ENCODE data around the gene WNT7A.

WNT7A gene

DNA sequence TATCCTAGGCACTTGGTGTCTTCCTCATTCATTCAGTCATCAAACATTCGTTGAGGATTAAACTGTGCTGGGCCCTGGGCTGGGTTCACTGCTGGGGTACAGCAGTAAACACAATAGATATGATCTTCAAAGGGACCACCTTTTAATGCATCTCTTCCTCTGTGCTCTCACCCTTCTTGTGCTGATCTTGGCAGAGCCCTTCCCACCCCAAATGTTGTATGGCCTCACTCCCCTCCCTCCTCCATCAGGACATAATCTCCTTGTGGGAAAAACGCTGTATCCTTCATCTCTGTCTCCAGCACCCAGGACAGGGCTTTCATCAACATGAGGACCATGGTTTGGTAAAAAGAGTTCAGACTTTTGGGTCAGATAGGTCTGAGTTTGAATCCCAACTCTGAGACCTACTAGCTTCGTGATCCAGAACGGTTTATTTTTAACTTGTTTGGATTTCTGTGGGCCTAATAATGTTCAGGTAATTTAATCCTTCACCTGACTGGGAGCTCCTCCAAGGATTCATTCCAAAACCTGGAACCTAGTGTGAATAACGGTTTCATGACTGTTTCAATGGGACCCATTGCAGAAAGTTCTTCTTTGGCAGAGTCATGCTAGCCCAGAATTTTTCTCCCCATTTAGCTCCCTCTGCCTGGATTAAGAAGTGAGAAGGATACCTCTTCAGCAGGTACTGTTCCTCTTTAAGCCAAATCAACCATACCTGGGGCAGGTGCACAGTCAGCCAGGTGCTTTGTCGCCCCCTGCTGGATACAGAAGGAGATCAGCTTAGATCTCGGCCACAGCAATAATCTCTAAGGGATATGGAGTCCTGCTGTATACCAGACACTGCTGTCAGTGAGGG, 5.2 kb upstream of the WNT7A start:
- no peak for DNase-seq (ENCODE audit: low read depth)

DNA sequence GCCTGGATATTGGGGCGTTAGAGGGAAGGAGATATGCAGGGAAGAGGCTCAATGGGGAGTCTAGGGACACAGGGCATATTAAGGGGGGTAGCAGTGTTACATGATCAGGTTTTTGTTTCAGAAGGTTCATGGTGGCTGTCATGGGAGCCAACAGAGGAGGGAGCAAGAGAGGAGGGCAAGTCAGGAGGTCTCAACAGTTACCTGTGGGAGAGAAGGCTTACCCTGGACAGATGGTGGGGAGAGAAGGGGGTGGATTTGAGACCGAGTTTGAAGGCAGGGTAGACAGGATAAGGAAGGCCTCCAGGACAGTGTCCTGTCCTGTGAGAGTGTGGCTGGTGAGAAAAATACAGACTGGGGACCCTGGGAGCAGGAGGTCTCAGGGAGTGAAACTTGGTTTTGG, 3.8 kb upstream of the WNT7A start:
- no peak for DNase-seq (ENCODE audit: low read depth)

DNA sequence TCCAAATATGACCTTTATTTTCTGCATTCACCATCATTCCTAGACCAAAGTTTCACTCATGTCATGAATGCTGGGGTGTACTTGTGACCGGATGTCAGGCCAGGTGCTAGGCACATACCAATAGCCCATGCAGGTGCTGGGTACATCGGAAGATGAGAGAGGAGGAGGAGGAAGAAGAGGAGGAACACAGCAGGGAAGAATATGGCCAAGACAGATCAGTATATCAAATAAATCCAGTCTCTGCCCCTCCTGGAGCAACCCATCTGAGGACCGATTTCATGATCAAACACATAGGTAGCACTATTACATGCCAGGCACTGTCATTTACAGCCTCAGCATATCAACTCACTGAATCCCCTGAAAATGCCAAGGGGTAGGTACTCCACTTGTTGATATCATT, 3.0 kb upstream of the WNT7A start:
- DNase-seq (ENCODE audit: low read depth): no peak

DNA sequence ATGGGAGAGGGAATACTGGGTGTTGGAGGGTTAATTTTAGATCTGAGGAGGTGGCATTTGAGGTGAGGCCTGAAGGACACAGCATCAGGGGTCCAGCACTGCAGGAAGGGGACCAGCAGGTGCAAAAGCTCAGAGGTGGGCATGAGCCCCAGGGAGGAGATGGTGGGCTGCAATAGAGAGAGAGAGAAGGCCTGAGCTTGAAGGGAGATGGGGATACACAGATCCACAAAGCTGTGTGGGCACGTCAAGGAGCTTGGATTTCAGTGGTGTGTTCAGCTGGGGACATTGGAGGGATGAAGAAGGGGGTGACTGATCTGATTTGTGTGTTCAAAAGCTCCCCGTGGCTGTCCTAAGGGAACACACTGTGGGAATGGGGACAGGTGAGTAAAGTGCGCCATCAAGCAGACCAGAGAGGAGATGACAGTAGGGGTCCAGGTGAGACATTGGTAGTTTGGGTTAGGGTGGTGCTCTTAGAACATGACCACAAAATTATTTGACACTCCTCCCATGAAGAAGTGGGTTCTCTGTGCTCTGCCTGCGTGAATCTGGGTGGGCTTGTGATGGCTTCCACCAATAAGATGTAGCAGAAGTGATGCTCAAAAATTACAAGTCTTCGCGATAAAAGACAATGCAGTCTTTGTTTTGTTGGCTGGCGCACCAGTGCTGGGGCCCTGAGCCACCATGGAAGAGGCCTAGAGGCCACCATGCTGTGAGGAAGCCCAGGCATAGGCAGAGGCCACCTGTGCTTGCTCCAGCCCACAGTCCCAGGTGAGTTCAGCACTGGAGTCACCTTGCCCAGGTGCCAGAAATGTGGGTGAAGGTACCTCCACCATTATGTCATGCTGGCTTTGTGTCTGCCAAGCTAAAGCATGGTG, 1.9 kb upstream of the WNT7A start:
- DNase-seq (ENCODE audit: low read depth): no peak

DNA sequence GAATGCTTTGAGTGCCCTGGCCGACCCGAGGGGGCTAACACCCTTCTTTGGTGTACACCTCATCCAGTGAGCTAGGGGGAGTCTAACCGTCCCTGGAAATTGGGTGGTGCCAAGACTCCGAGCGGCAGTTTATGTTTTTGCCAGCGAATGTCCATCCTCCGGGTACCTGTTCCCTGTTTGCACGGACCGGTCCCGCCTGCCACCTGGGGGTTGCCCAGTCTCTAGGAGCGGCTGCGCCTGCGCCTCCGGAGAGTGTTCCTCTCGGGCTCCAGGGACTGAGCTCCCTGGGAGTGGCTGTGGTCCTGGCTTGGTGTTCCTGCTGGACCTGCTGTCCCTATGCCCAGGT, 913 bp upstream of the WNT7A start:
- DNase-seq (ENCODE audit: low read depth): no peak

DNA sequence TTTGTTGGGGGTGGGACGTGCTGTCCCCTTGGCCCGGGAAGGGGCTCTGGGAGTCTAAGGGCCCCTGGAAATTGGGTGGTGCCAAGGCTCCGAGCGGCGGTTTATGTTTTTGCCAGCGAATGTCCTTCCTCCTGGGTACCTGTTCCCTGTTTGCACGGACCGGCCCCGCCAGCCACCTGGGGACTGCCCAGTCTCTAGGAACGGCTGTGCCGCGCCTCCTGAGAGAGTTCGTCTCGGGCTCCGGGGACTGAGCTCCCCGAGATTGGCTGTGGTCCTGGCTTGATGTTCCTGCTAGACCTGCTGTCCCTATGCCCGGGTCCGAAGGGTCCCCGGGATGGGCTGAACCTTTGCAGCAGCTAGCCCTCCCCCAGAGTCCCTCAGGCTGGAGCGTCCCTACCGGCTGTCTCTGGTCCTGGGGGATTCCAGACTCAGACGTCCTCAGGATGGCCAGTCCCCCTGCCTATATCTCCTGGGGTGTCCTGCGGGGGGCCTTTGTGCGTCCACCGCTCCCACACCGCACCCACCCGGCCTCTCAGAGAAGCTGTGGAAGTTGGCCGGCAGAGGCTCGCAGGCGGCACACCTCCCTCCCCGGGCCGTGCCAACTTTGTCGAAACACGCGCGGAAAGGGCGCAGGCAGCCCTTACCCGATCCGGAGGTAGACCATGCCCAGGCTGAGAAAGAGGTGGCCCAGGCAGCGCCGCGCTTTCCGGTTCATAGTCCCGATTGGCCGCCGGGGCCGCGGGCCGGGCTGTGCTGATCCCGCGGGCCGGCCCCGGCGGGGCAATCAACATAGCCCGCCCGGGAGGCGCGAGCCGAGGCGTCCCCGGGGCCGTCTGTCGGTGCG, 547 bp downstream of the WNT7A start:
- no peak for DNase-seq (ENCODE audit: low read depth)

DNA sequence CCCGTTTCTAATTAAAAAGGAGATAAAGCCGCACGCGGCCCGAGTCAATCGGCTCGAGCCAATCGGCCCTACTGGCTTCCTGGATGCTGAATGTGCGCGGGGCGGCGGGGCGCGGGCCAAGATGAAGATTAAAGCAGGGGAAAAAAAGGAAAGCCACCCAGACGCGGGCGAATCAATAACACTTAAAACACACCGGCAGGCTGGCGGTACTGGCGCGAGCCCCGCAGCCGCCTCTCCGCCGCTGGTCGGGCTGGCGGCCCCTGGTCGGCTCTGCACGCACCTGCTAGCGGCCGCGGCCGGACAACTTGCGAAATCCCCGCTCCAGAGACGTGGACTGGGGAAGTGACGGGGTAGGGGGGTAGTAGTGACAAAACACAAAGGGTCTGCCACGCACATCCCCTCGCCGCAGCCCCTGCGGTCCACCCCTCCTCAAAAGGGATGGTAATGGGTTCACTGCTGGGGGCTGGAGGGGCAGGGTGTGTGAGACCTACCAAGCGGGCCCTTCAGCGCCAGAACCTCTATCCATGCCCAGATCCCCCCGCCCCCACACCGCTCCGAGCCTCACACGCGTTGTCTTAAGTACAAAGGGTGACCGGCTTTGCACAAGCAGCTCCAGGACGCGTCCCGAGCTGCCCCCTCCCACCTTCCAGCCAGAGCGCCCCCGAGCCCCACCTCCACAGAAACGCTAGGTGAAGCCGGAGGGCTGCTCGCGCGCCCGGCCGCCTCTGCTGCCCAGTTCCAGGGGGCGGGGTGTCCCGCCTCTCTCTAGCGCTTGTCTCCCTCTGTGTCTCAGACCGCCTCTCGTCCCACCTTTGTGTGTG, 1.4 kb downstream of the WNT7A start:
- no peak for DNase-seq (ENCODE audit: low read depth)

DNA sequence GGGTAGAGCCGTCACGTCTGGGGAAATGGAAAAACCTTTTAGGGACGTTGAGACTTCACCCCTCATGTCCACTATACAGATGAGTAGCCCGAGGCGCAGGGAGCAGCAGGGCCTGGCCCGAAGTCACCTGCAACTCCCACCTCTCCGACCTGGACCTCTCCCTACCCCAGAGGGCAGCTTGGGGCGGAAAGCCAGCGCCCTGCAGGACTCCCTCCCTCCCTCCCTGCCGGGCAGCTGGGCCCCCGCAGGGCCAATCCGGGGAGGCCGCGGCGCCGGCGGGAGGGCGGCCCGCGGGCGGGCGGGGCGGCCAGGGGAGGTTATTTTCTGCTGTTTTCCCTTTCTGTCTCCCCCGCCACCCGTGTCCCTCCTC, 2.0 kb downstream of the WNT7A start:
- DNase-seq (ENCODE audit: low read depth): no peak

DNA sequence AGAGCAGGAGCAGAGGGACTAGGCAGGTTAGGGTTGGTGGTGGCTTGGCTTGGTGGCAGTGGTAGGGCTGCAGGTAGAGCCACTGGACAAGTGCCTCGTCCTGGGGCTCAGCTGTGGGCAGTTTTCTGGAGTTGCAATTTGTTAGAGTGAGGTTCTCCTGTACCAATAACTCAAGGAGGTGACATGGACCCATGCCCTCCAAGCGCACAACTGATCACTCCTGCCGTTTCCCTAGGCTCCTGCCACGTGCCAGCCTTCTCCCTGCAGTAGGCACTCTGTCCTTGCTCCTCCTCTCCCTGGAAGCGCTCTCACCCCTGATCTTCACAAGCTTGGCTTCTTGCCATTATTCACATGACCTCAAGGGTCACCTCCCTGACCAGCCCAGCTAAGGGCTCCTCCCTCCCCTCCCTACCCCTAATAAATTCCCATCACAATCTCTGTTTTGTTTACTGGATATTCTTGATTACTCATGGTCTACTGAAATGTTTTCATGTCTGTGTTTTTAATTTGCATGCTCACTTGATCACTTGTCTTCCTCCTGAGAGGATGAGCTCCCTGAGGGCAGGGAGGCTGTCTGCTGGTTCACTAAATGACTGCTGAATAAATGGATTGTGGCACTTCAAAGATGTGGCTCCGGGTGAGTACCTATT, 3.3 kb downstream of the WNT7A start:
- DNase-seq (ENCODE audit: low read depth): no peak

DNA sequence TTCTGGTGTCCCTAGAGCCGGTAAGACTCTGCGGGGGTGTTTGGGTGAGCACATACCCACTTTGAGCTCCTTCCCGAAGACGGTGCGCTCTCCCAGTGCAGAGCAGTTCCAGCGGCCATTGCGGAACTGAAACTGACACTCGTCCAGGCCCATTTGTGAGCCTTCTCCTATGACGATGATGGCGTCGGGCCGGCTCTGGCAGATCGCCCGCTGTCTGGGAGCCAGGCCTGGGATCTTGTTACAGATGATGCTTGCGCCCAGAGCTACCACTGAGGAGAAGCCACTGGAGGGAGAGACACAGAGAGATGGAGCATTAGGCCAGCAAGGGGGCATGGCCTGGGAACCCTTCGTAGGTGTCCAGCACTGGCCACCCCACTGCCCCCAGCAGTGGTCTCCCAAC, 5.0 kb downstream of the WNT7A start:
- DNase-seq (ENCODE audit: low read depth): no peak

DNA sequence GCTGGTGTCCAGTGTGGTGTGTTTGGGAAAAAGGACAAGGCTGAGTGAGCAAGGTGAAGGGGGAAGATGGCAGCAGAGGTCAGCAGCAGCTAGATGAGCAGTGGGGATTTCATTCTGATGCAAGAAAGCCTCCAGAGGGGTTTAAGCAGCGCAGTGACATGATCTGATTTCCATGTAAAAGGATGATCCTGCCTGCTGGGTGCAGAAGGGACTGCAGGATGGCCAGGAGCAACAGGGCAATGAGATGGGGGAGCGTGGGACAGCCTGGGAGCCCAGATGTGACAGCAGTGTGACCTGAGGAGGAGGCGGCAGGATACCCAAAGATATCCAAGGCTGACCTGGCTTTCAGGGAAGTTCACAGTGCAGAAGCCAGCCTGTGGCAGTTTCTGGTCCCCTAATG, 6.1 kb downstream of the WNT7A start:
- no peak for DNase-seq (ENCODE audit: low read depth)

DNA sequence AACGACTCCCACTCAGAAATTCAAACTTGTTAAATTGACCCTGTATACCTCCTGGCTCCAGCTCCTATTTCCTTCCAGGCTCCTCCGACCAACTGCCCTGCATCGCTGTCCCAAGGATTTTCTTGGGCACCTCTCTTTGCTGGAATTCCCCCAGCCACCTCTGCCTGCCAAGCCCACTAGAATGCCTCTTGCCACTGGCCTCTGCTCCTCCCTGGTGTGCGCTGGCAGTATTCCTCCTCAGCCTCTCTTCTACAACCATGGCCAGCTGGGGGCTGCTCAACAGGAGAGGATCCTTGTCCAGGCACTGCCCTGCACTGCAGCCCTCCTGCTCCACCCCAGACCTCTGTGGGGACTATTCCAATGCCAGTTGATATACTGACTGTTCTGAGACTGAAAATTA, 7.4 kb downstream of the WNT7A start:
- no peak for DNase-seq (ENCODE audit: low read depth)

DNA sequence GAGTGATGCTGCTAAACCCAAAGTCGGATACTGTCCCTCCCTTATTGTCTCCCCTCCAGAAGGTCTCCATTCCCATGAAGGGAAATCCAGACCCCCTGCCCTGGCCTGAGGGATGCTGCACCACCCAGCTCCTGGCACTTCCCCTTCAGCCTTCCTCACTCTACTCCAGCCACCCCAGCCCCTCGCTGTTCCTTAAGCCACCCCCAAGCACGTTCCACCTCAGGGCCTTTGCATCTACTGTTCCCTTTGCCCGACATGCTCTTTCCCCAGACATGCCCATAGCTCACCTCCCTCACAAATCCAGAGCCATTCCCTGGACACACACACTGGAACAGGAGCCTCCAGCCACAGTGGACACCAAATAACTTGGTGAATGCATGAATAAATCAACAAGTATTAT, 8.1 kb downstream of the WNT7A start:
- no peak for DNase-seq (ENCODE audit: low read depth)

DNA sequence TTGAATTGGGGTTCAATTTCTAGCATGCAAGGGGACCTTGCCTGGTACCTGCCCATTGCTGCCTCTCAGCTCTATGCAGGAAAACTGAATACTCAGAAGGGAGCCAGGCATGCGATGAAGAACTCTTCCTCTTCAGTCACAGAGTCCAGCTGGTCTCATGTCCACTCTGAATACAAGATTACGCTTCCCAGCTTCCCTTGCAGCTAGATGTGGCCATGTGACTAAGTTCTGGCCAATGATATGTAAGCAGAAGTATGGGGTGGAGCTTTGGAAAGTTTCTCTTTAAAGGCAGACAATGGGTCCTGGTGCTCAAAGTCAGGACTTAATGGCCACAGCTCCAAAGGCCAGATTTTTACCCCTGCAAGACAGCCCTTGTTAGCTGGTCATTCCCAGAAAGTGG, 9.0 kb downstream of the WNT7A start:
- no peak for DNase-seq (ENCODE audit: low read depth)

DNA sequence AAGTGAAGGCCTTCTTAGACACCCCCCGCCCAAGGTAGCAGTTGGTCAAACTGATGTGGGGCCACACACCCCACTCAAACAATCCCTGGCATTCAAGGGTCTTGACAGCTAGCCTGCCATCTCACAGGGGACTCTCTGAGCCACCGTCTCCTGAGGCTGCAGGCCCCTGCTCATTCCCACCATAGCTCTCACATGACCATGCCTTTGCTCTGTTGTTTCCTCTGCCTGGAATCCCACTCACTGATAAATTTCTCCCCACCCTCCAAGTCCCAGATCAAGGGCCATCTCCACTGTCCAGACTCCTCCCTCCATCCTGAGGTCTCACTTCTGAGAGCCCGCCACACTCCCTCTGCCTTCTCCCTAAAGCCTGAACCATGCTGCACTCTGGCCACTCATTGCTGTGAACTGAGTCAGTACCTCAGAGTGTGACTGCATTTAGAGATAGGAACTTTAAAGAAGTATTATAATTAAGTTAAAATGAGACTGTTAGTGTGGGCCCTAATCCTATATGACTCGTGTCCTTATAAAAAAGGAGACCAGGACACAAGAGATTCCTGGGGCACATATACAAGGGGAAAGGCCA, 10.0 kb downstream of the WNT7A start:
- no peak for DNase-seq (ENCODE audit: low read depth)

DNA sequence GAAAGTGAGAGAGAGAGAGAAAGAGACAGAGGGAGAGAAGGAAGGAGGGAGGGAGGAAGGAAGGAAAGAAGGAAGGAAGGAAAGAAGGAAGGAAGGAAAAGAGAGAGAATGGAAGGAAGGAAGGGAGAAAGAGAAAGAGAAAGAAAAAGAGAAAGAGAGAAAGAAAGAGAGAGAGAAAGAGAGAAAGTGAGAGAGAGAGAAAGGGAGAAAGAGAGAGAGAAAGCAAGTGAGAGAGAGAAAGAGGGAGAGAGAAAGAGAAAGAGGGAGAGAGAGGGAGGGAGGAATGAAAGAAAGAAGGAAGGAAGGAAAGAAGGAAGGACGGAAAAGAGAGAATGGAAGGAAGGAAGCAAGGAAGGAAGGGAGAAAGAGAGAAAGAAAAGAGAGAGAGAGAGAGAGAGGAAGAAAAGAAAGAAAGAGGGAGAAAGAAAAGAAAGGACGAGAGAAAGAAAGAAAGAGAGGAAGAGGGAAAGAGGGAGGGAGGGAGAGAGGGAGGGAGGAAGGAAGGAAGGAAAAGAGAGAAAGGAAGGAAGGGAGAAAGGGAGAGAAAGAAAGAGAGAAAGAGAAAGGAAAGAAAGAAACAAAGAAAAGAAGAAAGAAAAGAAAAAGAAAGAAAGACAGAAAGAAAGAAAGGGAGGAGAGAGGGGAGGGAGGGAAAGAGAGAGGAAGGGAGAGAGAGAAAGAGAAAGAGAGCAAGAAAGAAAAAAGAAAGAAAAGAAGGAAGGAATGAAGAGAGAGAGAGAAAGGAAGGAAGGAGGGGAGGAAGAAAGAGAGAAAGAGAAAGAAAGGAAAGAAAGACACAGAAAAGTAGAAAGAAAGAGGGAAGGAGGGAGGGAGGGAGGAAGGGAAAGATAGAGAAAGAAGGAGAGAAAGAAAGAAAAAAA, 10.8 kb downstream of the WNT7A start:
- DNase-seq (ENCODE audit: low read depth): no peak

DNA sequence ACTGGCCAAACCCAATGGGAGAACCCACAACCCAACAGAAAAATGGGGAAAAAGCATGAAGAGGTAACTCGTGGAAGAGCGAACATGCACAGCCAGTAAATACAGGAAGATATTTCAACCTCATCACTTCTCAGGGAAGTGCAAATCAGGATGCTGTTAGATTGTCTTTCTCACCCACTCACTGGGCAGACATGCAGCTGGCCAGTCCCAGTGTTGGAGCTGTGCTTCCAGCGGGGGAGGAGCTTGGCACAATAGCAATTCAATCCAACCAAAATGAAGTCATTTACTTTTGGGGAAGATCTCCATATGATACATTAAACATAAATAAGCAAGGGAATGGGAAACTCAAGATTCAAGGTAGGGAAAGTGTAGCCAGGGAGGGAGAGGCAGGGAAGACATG, 12.1 kb downstream of the WNT7A start:
- no peak for DNase-seq (ENCODE audit: low read depth)

DNA sequence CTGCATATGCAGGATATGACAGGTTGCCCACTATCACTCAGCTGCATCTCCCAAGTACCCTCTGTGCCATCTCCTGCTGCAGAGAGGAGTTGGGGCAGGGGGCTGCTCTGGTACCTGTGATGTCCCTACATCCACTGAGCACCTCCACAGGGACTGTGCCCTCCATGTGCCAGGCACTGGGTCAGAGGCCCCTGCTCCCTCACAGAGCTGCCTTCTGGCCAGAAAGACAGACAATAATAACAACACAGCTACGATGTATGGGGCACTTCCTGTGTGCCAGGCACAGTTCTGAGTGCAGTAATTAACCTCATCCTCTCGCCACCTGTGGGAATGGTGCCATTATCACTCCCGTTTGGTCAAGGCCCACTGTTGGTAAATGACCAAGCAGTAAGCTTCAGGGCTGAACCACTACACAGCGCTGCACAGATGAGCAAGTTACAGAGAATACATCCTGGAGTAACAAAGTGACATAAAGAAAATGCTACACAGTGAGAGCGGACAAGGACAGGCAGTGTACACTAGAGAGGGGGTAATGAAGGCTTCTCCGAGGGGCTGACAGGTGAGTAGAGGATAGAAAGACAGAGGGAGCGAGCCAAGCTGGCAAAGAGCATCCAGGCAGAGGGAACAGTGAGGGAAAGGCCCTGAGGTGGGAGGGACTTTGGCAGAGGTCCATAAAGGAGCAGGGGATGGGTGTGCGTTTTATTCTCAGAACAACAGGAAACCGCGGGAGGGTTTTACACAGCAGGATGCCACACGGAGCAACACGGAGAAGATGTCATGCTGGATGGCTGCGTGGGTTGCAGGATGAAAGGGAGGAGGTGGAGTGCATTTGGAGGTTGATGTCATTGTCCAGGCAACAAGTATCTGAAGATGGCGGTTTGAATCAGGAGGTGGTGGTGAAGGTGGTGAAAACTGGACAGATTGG, 13.6 kb downstream of the WNT7A start:
- no peak for DNase-seq (ENCODE audit: low read depth)

DNA sequence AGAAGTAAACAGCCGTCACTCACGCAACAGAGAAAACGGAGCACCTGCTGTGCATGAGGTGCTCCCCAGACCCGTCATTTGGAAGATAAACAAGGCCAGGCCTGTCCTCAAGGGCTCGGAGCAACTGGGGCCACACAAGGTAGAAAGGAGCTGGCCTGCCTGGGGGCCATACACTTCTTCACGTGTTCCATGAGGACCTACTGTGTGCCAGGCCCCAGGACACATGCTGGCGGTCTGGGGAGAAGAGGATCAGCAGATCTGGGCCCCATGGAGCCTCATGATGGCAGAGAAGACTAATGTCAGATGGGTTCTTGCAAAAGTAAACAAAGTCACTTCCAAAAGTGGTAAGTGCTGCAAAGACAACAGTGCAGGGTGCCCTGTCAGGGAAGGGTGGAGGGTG, 14.3 kb downstream of the WNT7A start:
- no peak for DNase-seq (ENCODE audit: low read depth)

All from stimulated activated CD8-positive, alpha-beta memory T cell treated with anti-CD3 and anti-CD28 coated beads, Interleukin-12 subunit alpha, Interleukin-12 subunit beta, amount 100 ng/mL, for 4 hours (primary cell).